ENCODE data around the gene GMDS. TPM values are rescaled to one million over a fixed set of nuclear protein-coding genes. Genes with fewer than 3 reads are reported as not detected.

GMDS gene
- total RNA-seq, 1 experiment from 2014 or later = 27.6 TPM

GRCh38 chr6:2162079-2162445 lies 83.3 kb downstream of the GMDS start:
- H3K23ac ChIP-seq (ENCODE audit: insufficient read length, low read depth, low read length) = no peak overlapping the region
- H4K91ac ChIP-seq (ENCODE audit: insufficient read length, low read depth, low read length) = no peak overlapping the region
- H3K18ac ChIP-seq (ENCODE audit: insufficient read length, low read depth, low read length) = no peak overlapping the region
- H2AK5ac ChIP-seq (ENCODE audit: insufficient read length, low read length) = no peak overlapping the region
- H3T11ph ChIP-seq (ENCODE audit: low read length) = no peak overlapping the region
- no peaks in the 10 kb centered on the region for H3K27me3 ChIP-seq (ENCODE audit: insufficient read depth, low read length)
- no peak overlapping the region for H3K14ac ChIP-seq (ENCODE audit: insufficient read depth, low read length)
- Mint-ChIP-seq H3K36me3 (ENCODE audit: insufficient read depth in 1 of 3, low read depth in 3 of 3) (peaks cover 0 to 12% (median 8%) of the 10 kb centered on the region in 3 experiments; a peak in 6 of 7 replicates), H3K27me3 (ENCODE audit: low read depth) (no peaks in the 10 kb centered on the region), H3K4me3 (no peak overlapping the region), H3K4me1 (peaks cover 20 to 24% of the 10 kb centered on the region in 2 experiments), H3K9me3 (peaks cover 0 to 9% of the 10 kb centered on the region in 2 experiments; a peak in 3 of 5 replicates), H3K27ac (no peak overlapping the region)
- no peak overlapping the region for H4K8ac ChIP-seq (replicated peaks; ENCODE audit: insufficient read length, low read depth, low read length)
- peaks cover 3% of the 10 kb centered on the region; the same call in 1 of the 2 replicates for H3K4me1 ChIP-seq (ENCODE audit: insufficient read depth, low read length)
- no peak overlapping the region for H2AFZ ChIP-seq (ENCODE audit: low read length)
- H2BK20ac ChIP-seq (ENCODE audit: low read depth, low read length, poor library complexity, severe bottlenecking) = no peak overlapping the region
- no peak overlapping the region for H2BK5ac ChIP-seq (ENCODE audit: insufficient read length, low read length)
- H3K56ac ChIP-seq (ENCODE audit: insufficient read length, low read depth, low read length) = no peak overlapping the region
- H2BK12ac ChIP-seq (ENCODE audit: insufficient read length, low read depth, low read length) = no peak overlapping the region
- H3K79me1 ChIP-seq (ENCODE audit: insufficient read depth, low read depth, low read length, poor library complexity, severe bottlenecking) = no peaks in the 10 kb centered on the region
- H3K27ac ChIP-seq (ENCODE audit: insufficient read length, low read depth, low read length) = no peak overlapping the region
- peaks cover 6% of the 10 kb centered on the region for H3K9me3 ChIP-seq (ENCODE audit: control insufficient read depth, low read depth, low read length)
- no peak overlapping the region for H3K9ac ChIP-seq (ENCODE audit: extremely low read depth, insufficient read length, low read length)
- no peaks in the 10 kb centered on the region for H4K20me1 ChIP-seq (ENCODE audit: control insufficient read depth, insufficient read depth, insufficient read length)
- no peak overlapping the region for H2BK15ac ChIP-seq (ENCODE audit: low read depth, low read length)
- H3K4ac ChIP-seq (ENCODE audit: low read depth, low read length) = no peak overlapping the region
- whole genome bisulfite sequencing (ENCODE audit: extremely low coverage, insufficient read length, low lambda C conversion rate) = no CpG with 5 or more reads among the region's 1 CpG
- H4K5ac ChIP-seq (ENCODE audit: insufficient read length, low read depth, low read length) = no peak overlapping the region
- H3K4me2 ChIP-seq (ENCODE audit: insufficient read depth, insufficient read length, low read length) = no peak overlapping the region
- DNase-seq = no peak
- no peaks in the 10 kb centered on the region for H3K23me2 ChIP-seq (ENCODE audit: insufficient read length, low read depth, low read length, poor library complexity, severe bottlenecking)
- no peak overlapping the region for H2BK120ac ChIP-seq (ENCODE audit: low read depth, low read length, poor library complexity, severe bottlenecking)
- TF ChIP-seq, protein P1, sequence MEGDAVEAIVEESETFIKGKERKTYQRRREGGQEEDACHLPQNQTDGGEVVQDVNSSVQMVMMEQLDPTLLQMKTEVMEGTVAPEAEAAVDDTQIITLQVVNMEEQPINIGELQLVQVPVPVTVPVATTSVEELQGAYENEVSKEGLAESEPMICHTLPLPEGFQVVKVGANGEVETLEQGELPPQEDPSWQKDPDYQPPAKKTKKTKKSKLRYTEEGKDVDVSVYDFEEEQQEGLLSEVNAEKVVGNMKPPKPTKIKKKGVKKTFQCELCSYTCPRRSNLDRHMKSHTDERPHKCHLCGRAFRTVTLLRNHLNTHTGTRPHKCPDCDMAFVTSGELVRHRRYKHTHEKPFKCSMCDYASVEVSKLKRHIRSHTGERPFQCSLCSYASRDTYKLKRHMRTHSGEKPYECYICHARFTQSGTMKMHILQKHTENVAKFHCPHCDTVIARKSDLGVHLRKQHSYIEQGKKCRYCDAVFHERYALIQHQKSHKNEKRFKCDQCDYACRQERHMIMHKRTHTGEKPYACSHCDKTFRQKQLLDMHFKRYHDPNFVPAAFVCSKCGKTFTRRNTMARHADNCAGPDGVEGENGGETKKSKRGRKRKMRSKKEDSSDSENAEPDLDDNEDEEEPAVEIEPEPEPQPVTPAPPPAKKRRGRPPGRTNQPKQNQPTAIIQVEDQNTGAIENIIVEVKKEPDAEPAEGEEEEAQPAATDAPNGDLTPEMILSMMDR (conservative IDR thresholded peaks at IDR 0.05) = no peak
- no peaks in the 10 kb centered on the region; the same call in 1 of the 2 replicates for H3K79me2 ChIP-seq (ENCODE audit: insufficient read depth, low read length)
